DND-41 (cell line): ENCODE results near the gene MFAP4.

Source experiments
- CTCF ChIP-seq: IDR thresholded peaks from 2 replicates; pipeline ENCODE4 v1.5.1; 2012; ENCODE audit warnings: borderline replicate concordance, low read length, moderate library complexity, mild to moderate bottlenecking; ENCODE audit not compliant: poor library complexity, severe bottlenecking; ENCODE audit errors: extremely low read depth
- EZH2 ChIP-seq: IDR thresholded peaks from 3 replicates; pipeline ENCODE4 v1.6.1; 2012; ENCODE audit warnings: borderline replicate concordance, low read depth, mild to moderate bottlenecking, moderate library complexity, low read length, inconsistent platforms; ENCODE audit not compliant: severe bottlenecking

- no peak for TF ChIP-seq CTCF
- TF ChIP-seq EZH2 = no peak
Measured at GRCh38 chr17:19357351-19357750, 29.6 kb downstream of the MFAP4 start.
